ENCODE measurements around the gene CCM2.

- TF ChIP-seq CTCF (IDR thresholded peaks at IDR 0.05) = no peak
- TF ChIP-seq POLR2A (IDR thresholded peaks at IDR 0.05) = no peak
Measured at GRCh38 chr7:45081670-45081974, 81.6 kb downstream of the CCM2 start.
